ENCODE results near the gene TNFSF13.

DNA sequence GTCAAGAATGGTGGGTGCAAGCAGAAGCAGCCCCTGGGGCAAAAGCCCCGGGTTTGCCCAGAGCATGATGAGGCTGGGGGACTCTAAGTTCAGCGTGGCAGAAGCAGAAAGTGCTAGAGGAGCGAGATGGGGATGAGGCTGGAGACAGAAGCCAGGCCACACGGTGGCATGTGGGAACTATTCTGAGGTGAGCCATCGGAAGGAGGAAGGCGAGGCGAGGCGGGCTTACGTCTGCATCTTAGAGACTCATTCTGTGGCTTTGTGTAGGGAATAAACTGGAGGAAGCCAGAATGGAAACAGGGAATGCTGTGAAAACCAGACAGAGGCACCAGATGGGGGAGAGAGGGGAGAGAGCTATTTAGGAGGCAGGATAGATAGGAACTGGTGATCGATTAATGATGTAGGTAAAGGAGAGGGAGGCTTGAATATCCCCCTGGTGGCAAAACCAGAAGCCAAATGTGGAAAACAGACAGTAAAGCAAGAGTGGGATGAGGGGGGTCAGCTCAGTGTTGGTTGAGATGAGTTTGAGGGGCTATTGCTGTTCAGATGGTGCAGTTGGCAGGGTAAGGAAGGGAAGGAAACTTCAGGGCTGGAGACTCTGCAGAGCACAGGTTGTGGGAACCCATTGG, 3.1 kb upstream of the TNFSF13 start:
- TF ChIP-seq, protein P1, sequence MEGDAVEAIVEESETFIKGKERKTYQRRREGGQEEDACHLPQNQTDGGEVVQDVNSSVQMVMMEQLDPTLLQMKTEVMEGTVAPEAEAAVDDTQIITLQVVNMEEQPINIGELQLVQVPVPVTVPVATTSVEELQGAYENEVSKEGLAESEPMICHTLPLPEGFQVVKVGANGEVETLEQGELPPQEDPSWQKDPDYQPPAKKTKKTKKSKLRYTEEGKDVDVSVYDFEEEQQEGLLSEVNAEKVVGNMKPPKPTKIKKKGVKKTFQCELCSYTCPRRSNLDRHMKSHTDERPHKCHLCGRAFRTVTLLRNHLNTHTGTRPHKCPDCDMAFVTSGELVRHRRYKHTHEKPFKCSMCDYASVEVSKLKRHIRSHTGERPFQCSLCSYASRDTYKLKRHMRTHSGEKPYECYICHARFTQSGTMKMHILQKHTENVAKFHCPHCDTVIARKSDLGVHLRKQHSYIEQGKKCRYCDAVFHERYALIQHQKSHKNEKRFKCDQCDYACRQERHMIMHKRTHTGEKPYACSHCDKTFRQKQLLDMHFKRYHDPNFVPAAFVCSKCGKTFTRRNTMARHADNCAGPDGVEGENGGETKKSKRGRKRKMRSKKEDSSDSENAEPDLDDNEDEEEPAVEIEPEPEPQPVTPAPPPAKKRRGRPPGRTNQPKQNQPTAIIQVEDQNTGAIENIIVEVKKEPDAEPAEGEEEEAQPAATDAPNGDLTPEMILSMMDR (optimal IDR thresholded peaks at IDR 0.05 in 1 of 3, IDR thresholded peaks at IDR 0.05 in 1 of 3, conservative IDR thresholded peaks at IDR 0.05 in 1 of 3; ENCODE audit: extremely low read depth in 1 of 3, insufficient read depth in 2 of 3, low read length in 3 of 3): peak in 2 of 3 experiments; percentile 10 to 12
- TF ChIP-seq EZH2 (IDR thresholded peaks at IDR 0.05; ENCODE audit: low read length): no peak
